ENCODE measurements around the gene ZBTB26.

The ZBTB26 gene

GRCh38 chr9:122904466-122904822, 26.9 kb downstream of the ZBTB26 start:
- H3K36me3 ChIP-seq (ENCODE audit: insufficient read depth, low read length) = peaks cover 2% of the 10 kb centered on the region; the same call in 1 of the 2 replicates
- no peaks in the 10 kb centered on the region for H3K9me3 ChIP-seq (ENCODE audit: low read length)
- H3K4me2 ChIP-seq (ENCODE audit: low read length) = peak overlapping the region; percentile 88
- no peaks in the 10 kb centered on the region for H3K9me2 ChIP-seq (ENCODE audit: low read depth, low read length)
- peak overlapping the region; percentile 80 for H3K27ac ChIP-seq (ENCODE audit: low read depth, low read length, poor library complexity, severe bottlenecking)
- H3K4me1 ChIP-seq (ENCODE audit: insufficient read depth, low read length, severe bottlenecking) = peaks cover 44% of the 10 kb centered on the region
- no peaks in the 10 kb centered on the region for H4K20me1 ChIP-seq (ENCODE audit: insufficient read depth, low read length)
- peaks cover 53% of the 10 kb centered on the region for H3K79me2 ChIP-seq (ENCODE audit: insufficient read depth, low read length)
- TF ChIP-seq EZH2 (IDR thresholded peaks at IDR 0.05; ENCODE audit: borderline replicate concordance, low read length) (no peak), CTCF (IDR thresholded peaks at IDR 0.05; ENCODE audit: low read length) (no peak)
- H3F3A ChIP-seq (ENCODE audit: insufficient read depth, low read length) = no peaks in the 10 kb centered on the region
- no peak overlapping the region for H2AFZ ChIP-seq (ENCODE audit: low read length)
- H3K9ac ChIP-seq (ENCODE audit: low read length) = peak overlapping the region; percentile 81
- H3K4me3 ChIP-seq (ENCODE audit: low read depth, low read length, poor library complexity, severe bottlenecking) = peak overlapping the region; percentile 76
- no peaks in the 10 kb centered on the region for H3K27me3 ChIP-seq (ENCODE audit: insufficient read depth, low read length)

GRCh38 chr9:122900791-122901190, 30.5 kb downstream of the ZBTB26 start:
- 0 out of 2 replicates have a peak, but pooled peaks cover 4% of the 10 kb centered on the region for H3F3A ChIP-seq (ENCODE audit: insufficient read depth, low read length)
- H3K36me3 ChIP-seq (ENCODE audit: insufficient read depth, low read length) = peaks cover 26% of the 10 kb centered on the region; the same call in 1 of the 2 replicates
- no peak for TF ChIP-seq EZH2 (IDR thresholded peaks at IDR 0.05; ENCODE audit: borderline replicate concordance, low read length)
- TF ChIP-seq CTCF (IDR thresholded peaks at IDR 0.05; ENCODE audit: low read length) = no peak
- H3K4me3 ChIP-seq (ENCODE audit: low read depth, low read length, poor library complexity, severe bottlenecking) = peak overlapping the region; percentile 42
- H3K79me2 ChIP-seq (ENCODE audit: insufficient read depth, low read length) = peaks cover 77% of the 10 kb centered on the region
- H3K4me1 ChIP-seq (ENCODE audit: insufficient read depth, low read length, severe bottlenecking) = peaks cover 66% of the 10 kb centered on the region
- H2AFZ ChIP-seq (ENCODE audit: low read length) = no peak overlapping the region
- H3K27ac ChIP-seq (ENCODE audit: low read depth, low read length, poor library complexity, severe bottlenecking) = peak overlapping the region; percentile 63
- H3K9ac ChIP-seq (ENCODE audit: low read length) = peak overlapping the region; percentile 40
- no peaks in the 10 kb centered on the region for H4K20me1 ChIP-seq (ENCODE audit: insufficient read depth, low read length)
- no peaks in the 10 kb centered on the region for H3K9me3 ChIP-seq (ENCODE audit: low read length)
- peak overlapping the region; percentile 63 for H3K4me2 ChIP-seq (ENCODE audit: low read length)
- no peaks in the 10 kb centered on the region for H3K9me2 ChIP-seq (ENCODE audit: low read depth, low read length)
- H3K27me3 ChIP-seq (ENCODE audit: insufficient read depth, low read length) = no peaks in the 10 kb centered on the region

GRCh38 chr9:122897969-122898368, 33.3 kb downstream of the ZBTB26 start:
- TF ChIP-seq CTCF (IDR thresholded peaks at IDR 0.05; ENCODE audit: low read length) (no peak), EZH2 (IDR thresholded peaks at IDR 0.05; ENCODE audit: borderline replicate concordance, low read length) (no peak)
- Histone ChIP-seq H3K4me2 (ENCODE audit: low read length) (0 out of 2 replicates have a peak overlapping the region, but pooled peaks have one; percentile 19), H3K4me1 (ENCODE audit: insufficient read depth, low read length, severe bottlenecking) (peaks cover 58% of the 10 kb centered on the region), H3F3A (ENCODE audit: insufficient read depth, low read length) (0 out of 2 replicates have a peak, but pooled peaks cover 4% of the 10 kb centered on the region), H3K9me2 (ENCODE audit: low read depth, low read length) (no peaks in the 10 kb centered on the region), H3K9me3 (ENCODE audit: low read length) (no peaks in the 10 kb centered on the region), H2AFZ (ENCODE audit: low read length) (no peak overlapping the region), H3K9ac (ENCODE audit: low read length) (no peak overlapping the region), H3K27ac (ENCODE audit: low read depth, low read length, poor library complexity, severe bottlenecking) (peak overlapping the region; percentile 75), H3K79me2 (ENCODE audit: insufficient read depth, low read length) (peaks cover 61% of the 10 kb centered on the region), H4K20me1 (ENCODE audit: insufficient read depth, low read length) (no peaks in the 10 kb centered on the region), H3K36me3 (ENCODE audit: insufficient read depth, low read length) (peaks cover 54% of the 10 kb centered on the region), H3K4me3 (ENCODE audit: low read depth, low read length, poor library complexity, severe bottlenecking) (no peak overlapping the region), H3K27me3 (ENCODE audit: insufficient read depth, low read length) (no peaks in the 10 kb centered on the region)
